Epithelial cell of prostate (primary cell): ENCODE results near the gene GAK.

Experiments used
- DNase-seq: peaks from one replicate; pipeline ENCODE4 v3.0.0-alpha.2; 2011; ENCODE audit warnings: low read depth, low spot score
- H3K27ac ChIP-seq: fragments of 450-650 bp; 2 replicates; pipeline ENCODE4 v1.5.1; 2017; ENCODE audit warnings: mild to moderate bottlenecking

GAK gene

GRCh38 chr4:858041-858481 lies 74.1 kb downstream of the GAK start:
- no peak overlapping the region for H3K27ac ChIP-seq
- DNase-seq, result no peak

- no peak for DNase-seq
- H3K27ac ChIP-seq, result no peak overlapping the region
Measured at GRCh38 chr4:857461-857860, 74.7 kb downstream of the GAK start.

GRCh38 chr4:856225-856901 lies 75.8 kb downstream of the GAK start:
- H3K27ac ChIP-seq, result no peak overlapping the region
- DNase-seq, result no peak

GRCh38 chr4:855880-856224 lies 76.3 kb downstream of the GAK start:
- H3K27ac ChIP-seq, result no peak overlapping the region

GRCh38 chr4:854356-854755 lies 77.8 kb downstream of the GAK start:
- DNase-seq, result no peak
- no peak overlapping the region for H3K27ac ChIP-seq

More at GRCh38 chr4:855880-856224, 76.3 kb downstream of the GAK start:
- no peak for DNase-seq

- no peak overlapping the region for H3K27ac ChIP-seq
- no peak for DNase-seq
Measured at GRCh38 chr4:853416-853781, 78.7 kb downstream of the GAK start.

GRCh38 chr4:851701-852430 lies 80.2 kb downstream of the GAK start:
- no peak for DNase-seq
- no peak overlapping the region for H3K27ac ChIP-seq

GRCh38 chr4:850323-850945 lies 81.7 kb downstream of the GAK start:
- no peak for DNase-seq
- H3K27ac ChIP-seq, result no peak overlapping the region

- H3K27ac ChIP-seq, result no peak overlapping the region
- DNase-seq, result no peak
Measured at GRCh38 chr4:849478-850175, 82.5 kb downstream of the GAK start.

- no peak overlapping the region for H3K27ac ChIP-seq
- no peak for DNase-seq
Measured at GRCh38 chr4:848803-849477, 83.2 kb downstream of the GAK start.

GRCh38 chr4:848307-848691 lies 83.8 kb downstream of the GAK start:
- H3K27ac ChIP-seq, result no peak overlapping the region
- no peak for DNase-seq

GRCh38 chr4:845836-846251 lies 86.3 kb downstream of the GAK start:
- H3K27ac ChIP-seq, result no peak overlapping the region
- no peak for DNase-seq

GRCh38 chr4:845233-845835 lies 86.8 kb downstream of the GAK start:
- no peak for DNase-seq
- H3K27ac ChIP-seq, result no peak overlapping the region

- H3K27ac ChIP-seq, result no peak overlapping the region
- no peak for DNase-seq
Measured at GRCh38 chr4:844752-845232, 87.3 kb downstream of the GAK start.

GRCh38 chr4:839675-840443 lies 92.3 kb downstream of the GAK start:
- no peak for DNase-seq
- H3K27ac ChIP-seq, result no peak overlapping the region

GRCh38 chr4:837772-838171 lies 94.3 kb downstream of the GAK start:
- no peak for DNase-seq
- no peak overlapping the region for H3K27ac ChIP-seq

GRCh38 chr4:836750-837301 lies 95.3 kb downstream of the GAK start:
- no peak for DNase-seq

GRCh38 chr4:836003-836511 lies 96.1 kb downstream of the GAK start:
- H3K27ac ChIP-seq, result no peak overlapping the region
- DNase-seq, result no peak

More at GRCh38 chr4:836750-837301, 95.3 kb downstream of the GAK start:
- H3K27ac ChIP-seq, result no peak overlapping the region
